ENCODE results near the gene KDM4B.

GRCh38 chr19:5114727-5115126 is 145.8 kb downstream of the KDM4B start:
- no peak for TF ChIP-seq CTCF (conservative IDR thresholded peaks at IDR 0.05 in 1 of 2, IDR thresholded peaks at IDR 0.05 in 1 of 2; ENCODE audit: low read depth in 1 of 2, low read length in 2 of 2)
- TF ChIP-seq EZH2 (IDR thresholded peaks at IDR 0.05; ENCODE audit: low read length, missing control alignments): no peak
